Astrocyte (in vitro differentiated cells and primary cell): ENCODE results near the gene SLC25A41.

Experiments
- CTCF ChIP-seq: IDR thresholded peaks from 2 replicates; pipeline ENCODE4 v1.5.1; 2011; ENCODE audit warnings: low read depth, mild to moderate bottlenecking, inconsistent platforms, low read length, moderate library complexity; ENCODE audit not compliant: insufficient read depth
- EZH2 ChIP-seq: IDR thresholded peaks from 2 replicates; pipeline ENCODE4 v1.6.1; 2012; ENCODE audit warnings: mild to moderate bottlenecking, low read length, inconsistent platforms; ENCODE audit not compliant: insufficient read depth

DNA sequence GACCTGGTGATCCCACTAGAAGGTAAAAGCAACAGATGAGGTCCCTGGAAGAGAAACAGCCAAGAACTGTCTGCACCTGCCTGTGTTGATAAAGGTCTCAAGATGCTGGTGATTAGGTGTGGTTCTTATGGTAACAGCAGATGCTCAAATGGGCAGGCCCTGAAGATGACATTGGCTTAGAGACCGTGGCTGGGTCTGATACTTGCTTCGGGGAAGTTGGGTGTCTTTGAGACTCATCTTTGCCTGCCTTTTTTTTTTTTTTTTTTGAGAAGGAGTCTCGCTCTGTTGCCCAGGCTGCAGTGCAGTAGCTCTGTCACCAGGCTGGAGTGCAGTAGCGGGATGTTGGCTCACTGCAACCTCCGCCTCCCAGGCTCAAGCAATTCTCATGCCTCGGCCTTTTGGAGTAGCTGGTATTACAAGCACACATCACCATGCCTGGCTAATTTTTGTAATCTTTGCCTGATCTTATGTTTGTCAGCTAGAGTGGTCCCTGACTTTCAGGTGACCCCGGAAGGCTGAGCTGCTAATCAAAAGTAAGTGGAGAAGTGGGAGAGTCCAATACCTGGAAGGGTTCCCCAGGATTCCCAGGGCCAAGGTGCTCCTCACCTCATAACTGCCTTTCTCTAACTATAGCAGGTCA is 18.1 kb upstream of the SLC25A41 start:
- no peak for TF ChIP-seq EZH2
- TF ChIP-seq CTCF = no peak
